Stomach (tissue), 9 donors: Measurements from ENCODE around the gene TELO2. TPM values are rescaled to one million over a fixed set of nuclear protein-coding genes. Genes with fewer than 3 reads are reported as not detected.

Experiments used
- DNase-seq, 2 donors: peaks; one replicate each; pipeline versions ENCODE4 v3.0.0 to v3.0.0-alpha.2; 2013 to 2019
- H3K27ac ChIP-seq, 5 donors: fragments of 200-600 bp in 4 of 5; sonication (generic) in 4 of 5; one replicate each; pipeline ENCODE4 v1.5.1; 2013 to 2019; ENCODE audit warnings: mild to moderate bottlenecking in 1 of 5, moderate library complexity in 1 of 5
- H3K27me3 ChIP-seq, 3 donors: fragments of 200-600 bp; sonication (generic); one replicate each; pipeline ENCODE4 v1.5.1; 2017 to 2019; ENCODE audit warnings: mixed run types in 1 of 3
- H3K36me3 ChIP-seq, 4 donors: fragments of 200-600 bp; sonication (generic); 1 replicate in 3 of 4; 2 replicates in 1 of 4; pipeline ENCODE4 v1.5.1; 2016 to 2019
- H3K4me1 ChIP-seq, 4 donors: fragments of 200-600 bp; sonication (generic); one replicate each; pipeline ENCODE4 v1.5.1; 2016 to 2019
- H3K4me3 ChIP-seq, 4 donors: fragments of 200-600 bp; sonication (generic) in 3 of 4; one replicate each; pipeline ENCODE4 v1.5.1; 2016 to 2019; ENCODE audit warnings: mild to moderate bottlenecking in 1 of 4
- H3K9me3 ChIP-seq, 4 donors: fragments of 200-600 bp; sonication (generic); one replicate each; pipeline ENCODE4 v1.5.1; 2016 to 2019
- EP300 ChIP-seq: sonication (generic); formaldehyde crosslinking; IDR thresholded peaks from one replicate; pipeline ENCODE4 v1.6.1; 2017; ENCODE audit warnings: antibody characterized with exemption
- POLR2A ChIP-seq, 4 donors: fragments of 450-650 bp; IDR thresholded peaks; one replicate each; pipeline ENCODE4 v1.6.1; 2016; ENCODE audit warnings: antibody characterized with exemption in 4 of 4, control low read depth in 2 of 4, mild to moderate bottlenecking in 1 of 4, moderate library complexity in 1 of 4
- POLR2AphosphoS5 ChIP-seq, 3 donors: sonication (generic); formaldehyde crosslinking; IDR thresholded peaks; one replicate each; pipeline ENCODE4 v1.6.1; 2016; ENCODE audit warnings: antibody characterized with exemption in 3 of 3
- WGBS, 5 donors: extraction: QIAGEN DNeasy Blood & Tissue Kit in 3 of 5; methylation state at CpG; one replicate each; pipeline versions ENCODE4 v1.1.5 to v1.1.7; 2013 to 2018; 5-methylcytosine and 5-hydroxymethylcytosine counted together
- intact Hi-C: fragments of 100-400 bp; cut with DNase I; formaldehyde crosslinking; loops from one replicate; pipeline ENCODE4 v1.15.1; 2023; ENCODE audit warnings: low total_unique reads
- polyA plus RNA-seq, 3 donors: library from polyadenylated mRNA; stranded (reverse); fragments of 200-250 nt; gene quantifications; one replicate each; pipeline ENCODE4 v1.2.3, GENCODE V29; 2013
- total RNA-seq, 5 donors: library from RNA; depleted of rRNA; stranded (reverse); fragments of >200 nt; gene quantifications; one replicate each; pipeline versions ENCODE4 v1.1.0 to v1.2.3, GENCODE V29; 2014 to 2016
- TF ChIP-seq, protein P1 (sequence below), 7 experiments: fragments of 450-650 bp in 4 of 7; fragments of 200-600 bp in 3 of 7; sonication (generic) in 3 of 7; IDR thresholded peaks; one replicate each; pipeline ENCODE4 v1.5.1; 2016 to 2019; ENCODE audit warnings: antibody characterized with exemption in 7 of 7, control low read depth in 2 of 7, mild to moderate bottlenecking in 1 of 7
- donor health status: healthy with polysubstance abuse.
- donor health status: Bipolar disorder and iron deficiency.
- donor health status: healthy.

TELO2 gene
- total and polyA plus RNA-seq, 8 donors, result 12.4 to 107 (median 32.1) TPM

DNA sequence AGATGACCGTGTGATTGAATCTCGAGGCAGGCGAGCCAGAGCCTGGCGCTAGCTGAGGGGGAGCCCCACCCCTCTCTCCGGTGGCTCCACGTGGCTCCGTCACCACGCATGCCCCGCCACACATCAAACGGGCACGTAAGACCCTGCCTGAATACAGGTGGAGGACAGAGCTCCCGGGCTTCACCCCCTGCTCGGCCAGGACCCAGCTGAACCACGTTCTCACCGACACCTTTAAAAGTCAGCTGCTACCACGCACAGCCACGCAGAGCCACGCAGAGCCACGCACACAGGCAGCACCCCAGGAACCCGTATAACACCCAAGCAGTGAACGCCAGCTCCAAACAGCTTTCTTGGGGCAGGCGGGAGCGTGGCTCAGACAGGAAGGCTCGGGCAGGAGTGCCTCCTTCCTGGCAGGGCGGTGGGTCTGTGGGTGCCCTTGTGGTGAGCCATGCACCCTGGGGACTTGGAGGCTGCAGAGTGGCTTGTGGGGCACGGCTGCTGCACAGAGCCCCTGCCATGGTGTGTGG, 44.7 kb downstream of the TELO2 start:
- H3K4me3 ChIP-seq, result peak overlapping the region in 3 of 4 donors; percentile 52 to 55 (median 55)
- H3K36me3 ChIP-seq, result peaks cover 26 to 83% (median 66%) of the 10 kb centered on the region in 4 donors
- no peaks in the 10 kb centered on the region for H3K9me3 ChIP-seq
- 77 to 82% (median 78%) methylated on average over 21 to 26 of the region's 26 CpGs for WGBS, 5 donors
- no peaks in the 10 kb centered on the region for H3K27me3 ChIP-seq
- DNase-seq, result no peak
- intact Hi-C loops, result no loop called here
- H3K27ac ChIP-seq, result peak overlapping the region in 3 of 5 donors; percentile 9 to 89 (median 44)
- H3K4me1 ChIP-seq, result peaks cover 11 to 69% (median 50%) of the 10 kb centered on the region in 4 donors
- TF ChIP-seq, protein P1, sequence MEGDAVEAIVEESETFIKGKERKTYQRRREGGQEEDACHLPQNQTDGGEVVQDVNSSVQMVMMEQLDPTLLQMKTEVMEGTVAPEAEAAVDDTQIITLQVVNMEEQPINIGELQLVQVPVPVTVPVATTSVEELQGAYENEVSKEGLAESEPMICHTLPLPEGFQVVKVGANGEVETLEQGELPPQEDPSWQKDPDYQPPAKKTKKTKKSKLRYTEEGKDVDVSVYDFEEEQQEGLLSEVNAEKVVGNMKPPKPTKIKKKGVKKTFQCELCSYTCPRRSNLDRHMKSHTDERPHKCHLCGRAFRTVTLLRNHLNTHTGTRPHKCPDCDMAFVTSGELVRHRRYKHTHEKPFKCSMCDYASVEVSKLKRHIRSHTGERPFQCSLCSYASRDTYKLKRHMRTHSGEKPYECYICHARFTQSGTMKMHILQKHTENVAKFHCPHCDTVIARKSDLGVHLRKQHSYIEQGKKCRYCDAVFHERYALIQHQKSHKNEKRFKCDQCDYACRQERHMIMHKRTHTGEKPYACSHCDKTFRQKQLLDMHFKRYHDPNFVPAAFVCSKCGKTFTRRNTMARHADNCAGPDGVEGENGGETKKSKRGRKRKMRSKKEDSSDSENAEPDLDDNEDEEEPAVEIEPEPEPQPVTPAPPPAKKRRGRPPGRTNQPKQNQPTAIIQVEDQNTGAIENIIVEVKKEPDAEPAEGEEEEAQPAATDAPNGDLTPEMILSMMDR (IDR thresholded peaks at IDR 0.05), result no peak
- TF ChIP-seq EP300 (no peak), POLR2A (IDR thresholded peaks at IDR 0.05) (no peak), POLR2AphosphoS5 (IDR thresholded peaks at IDR 0.05) (no peak)

DNA sequence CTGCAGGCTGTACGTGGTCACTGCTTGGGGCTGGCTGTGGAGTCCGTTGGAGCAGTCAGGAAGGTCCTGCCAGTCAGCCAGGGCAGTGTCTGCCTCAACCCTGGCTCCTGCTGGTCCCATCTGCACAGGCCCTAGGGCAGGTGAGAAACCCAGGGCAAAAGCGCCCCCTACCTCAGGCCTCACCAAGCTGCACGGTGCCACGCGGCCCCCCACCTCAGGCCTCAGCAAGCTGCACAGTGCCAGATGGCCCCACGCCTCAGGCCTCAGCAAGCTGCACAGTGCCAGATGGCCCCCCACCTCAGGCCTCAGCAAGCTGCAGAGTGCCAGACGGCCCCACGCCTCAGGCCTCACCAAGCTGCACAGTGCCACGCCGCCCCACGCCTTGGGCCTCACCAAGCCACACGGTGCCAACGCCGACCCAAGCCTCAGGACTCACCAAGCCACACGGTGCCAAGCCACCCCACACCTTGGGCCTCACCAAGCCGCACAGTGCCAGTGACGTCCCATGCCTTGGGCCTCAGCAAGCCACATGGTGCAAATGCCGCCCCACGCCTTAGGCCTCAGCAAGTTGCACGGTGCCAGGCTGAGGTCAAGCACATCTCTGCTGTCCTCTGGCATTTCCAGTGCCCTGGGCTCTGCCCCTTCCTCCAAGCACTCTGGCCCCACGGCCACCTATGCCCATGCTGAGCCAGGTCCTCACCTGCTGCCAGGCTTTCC, 45.8 kb downstream of the TELO2 start:
- TF ChIP-seq, protein P1 (IDR thresholded peaks at IDR 0.05), result no peak
- TF ChIP-seq EP300 (no peak), POLR2AphosphoS5 (IDR thresholded peaks at IDR 0.05) (no peak), POLR2A (IDR thresholded peaks at IDR 0.05) (no peak)
- no peaks in the 10 kb centered on the region for H3K9me3 ChIP-seq
- intact Hi-C loops, result no loop called here
- peaks cover 26 to 87% (median 68%) of the 10 kb centered on the region in 4 donors for H3K36me3 ChIP-seq
- no peaks in the 10 kb centered on the region for H3K27me3 ChIP-seq
- DNase-seq, result peak in 1 of 2 donors; percentile 63
- peak overlapping the region in 1 of 4 donors; percentile 55 for H3K4me3 ChIP-seq
- peak overlapping the region in 1 of 5 donors; percentile 18 for H3K27ac ChIP-seq
- 83 to 88% (median 84%) methylated on average over 14 to 22 of the region's 22 CpGs for WGBS, 5 donors
- peaks cover 9 to 74% (median 54%) of the 10 kb centered on the region in 4 donors for H3K4me1 ChIP-seq

DNA sequence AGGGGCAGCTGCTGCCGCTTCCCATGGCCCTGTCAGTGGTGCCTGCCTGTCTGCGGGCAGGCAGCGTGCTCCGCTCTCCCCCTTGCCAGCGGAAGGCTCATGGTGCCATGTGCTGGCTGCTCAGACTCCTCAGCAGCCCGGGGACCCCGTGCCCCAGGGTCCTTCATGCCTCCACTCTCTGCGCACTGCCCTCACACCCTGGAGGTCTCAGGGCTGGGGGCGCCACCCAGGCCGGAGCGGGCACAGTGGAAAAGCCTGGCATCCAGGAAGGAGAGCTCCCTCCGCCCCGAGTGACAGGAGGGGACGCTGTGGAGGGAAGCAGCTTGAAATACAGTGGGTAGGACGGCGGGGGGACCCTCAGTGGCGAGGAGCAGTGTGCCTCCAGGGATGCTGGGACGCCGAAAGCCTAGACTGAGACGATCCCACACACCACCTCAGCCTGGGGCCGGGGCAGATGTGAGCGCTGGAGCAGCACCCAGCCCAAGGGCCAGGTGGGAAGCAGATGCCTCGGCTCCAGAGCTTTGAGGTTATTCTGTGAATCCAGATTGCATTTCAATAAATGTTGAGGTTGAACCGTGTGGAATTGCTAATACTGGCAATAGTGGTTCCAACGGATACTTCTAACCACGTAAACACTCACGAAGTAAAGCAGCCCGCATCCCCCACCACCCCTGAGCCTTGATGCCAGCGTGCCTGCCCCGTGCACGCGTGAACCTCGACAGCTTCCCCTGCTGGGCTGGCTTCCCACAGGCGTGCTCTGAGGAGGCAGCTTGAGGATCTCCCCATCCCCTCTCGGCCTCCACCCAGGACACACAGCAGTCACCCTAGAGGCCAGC, 46.8 kb downstream of the TELO2 start:
- TF ChIP-seq, protein P1 (IDR thresholded peaks at IDR 0.05), result no peak
- no peak for TF ChIP-seq POLR2A (IDR thresholded peaks at IDR 0.05)
- TF ChIP-seq EP300, result no peak
- TF ChIP-seq POLR2AphosphoS5 (IDR thresholded peaks at IDR 0.05), result no peak
- Histone ChIP-seq H3K4me3 (no peak overlapping the region), H3K27me3 (no peaks in the 10 kb centered on the region), H3K27ac (peak overlapping the region in 1 of 5 donors; percentile 21), H3K9me3 (no peaks in the 10 kb centered on the region), H3K36me3 (peaks cover 26 to 83% (median 68%) of the 10 kb centered on the region in 4 donors), H3K4me1 (peaks cover 12 to 81% (median 62%) of the 10 kb centered on the region in 4 donors)
- 78 to 92% (median 89%) methylated on average over 26 to 35 of the region's 35 CpGs for WGBS, 5 donors
- intact Hi-C loops, result no loop called here
- no peak for DNase-seq

DNA sequence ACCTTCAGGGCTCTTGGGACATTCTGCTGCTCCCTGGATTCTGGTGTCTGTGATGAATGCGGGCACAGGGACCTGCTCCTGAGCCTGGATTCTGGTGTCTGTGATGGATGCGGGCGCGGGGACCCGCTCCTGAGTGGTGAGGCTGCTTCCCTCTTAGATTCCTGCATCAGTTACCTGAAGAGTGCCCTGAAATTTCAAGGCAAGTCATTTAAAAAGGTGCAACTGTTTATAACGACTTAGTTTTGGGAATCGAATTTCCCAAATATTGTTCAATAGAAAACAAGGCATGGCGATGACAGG, 47.3 kb downstream of the TELO2 start:
- H3K36me3 ChIP-seq, result peaks cover 26 to 78% (median 67%) of the 10 kb centered on the region in 4 donors
- TF ChIP-seq, protein P1 (IDR thresholded peaks at IDR 0.05), result no peak
- no peak for TF ChIP-seq POLR2AphosphoS5 (IDR thresholded peaks at IDR 0.05)
- H3K27me3 ChIP-seq, result no peaks in the 10 kb centered on the region
- H3K4me3 ChIP-seq, result no peak overlapping the region
- 83 to 96% (median 91%) methylated on average over 7 to 8 of the region's 8 CpGs for WGBS, 5 donors
- H3K9me3 ChIP-seq, result no peaks in the 10 kb centered on the region
- H3K27ac ChIP-seq, result peak overlapping the region in 1 of 5 donors; percentile 21
- no peak for DNase-seq
- intact Hi-C loops, result no loop called here
- peaks cover 17 to 87% (median 65%) of the 10 kb centered on the region in 4 donors for H3K4me1 ChIP-seq
